ENCODE data around the gene NFS1.

The NFS1 gene

DNA sequence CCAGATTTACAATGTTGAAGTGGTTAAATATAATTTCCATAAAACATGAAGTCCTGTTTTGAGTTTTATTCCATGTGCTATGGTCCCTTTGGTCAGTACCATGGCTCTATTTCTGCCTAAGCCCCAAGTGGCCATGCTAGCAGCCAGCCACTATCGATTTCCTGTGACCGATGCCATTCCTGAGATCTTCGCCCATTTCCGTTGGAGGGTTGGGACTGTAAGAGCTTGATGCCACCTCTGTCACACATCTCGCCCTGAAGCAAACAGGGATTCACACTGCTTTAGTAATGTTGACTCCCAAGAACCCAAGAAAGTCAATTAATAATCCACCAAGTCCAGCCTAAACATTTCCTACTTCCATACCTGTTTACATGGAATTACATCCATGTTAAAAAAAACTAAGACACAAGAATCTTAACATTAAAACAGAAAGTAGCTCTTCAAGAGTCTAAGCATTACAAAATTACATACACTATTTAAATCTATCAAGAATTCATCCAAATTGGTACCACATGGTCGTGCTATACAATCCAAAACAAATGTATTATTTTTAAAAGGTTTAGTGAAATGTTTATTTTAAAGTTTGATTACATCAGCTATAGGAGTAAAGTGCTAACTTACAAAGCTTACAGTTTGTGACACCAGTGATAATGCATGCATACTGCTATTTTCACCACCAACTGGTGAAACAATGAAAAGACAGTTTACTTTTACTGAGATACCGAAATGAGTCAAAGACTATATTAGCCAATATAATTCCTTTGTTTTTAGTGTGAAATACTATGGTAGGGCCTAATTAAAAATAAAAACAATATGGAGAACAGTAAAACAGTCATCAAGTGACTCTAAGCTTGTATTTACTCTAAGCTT is 40.4 kb upstream of the NFS1 start:
- Histone ChIP-seq H3K27me3 (replicated peaks; ENCODE audit: control insufficient read depth, insufficient read depth, low read length) (no peaks in the 10 kb centered on the region), H3K4me3 (replicated peaks; ENCODE audit: low read depth, low read length) (peak overlapping the region; percentile 87), H3K36me3 (ENCODE audit: control insufficient read depth, insufficient read depth, low read length) (peaks cover 14% of the 10 kb centered on the region)
- TF ChIP-seq, protein P1, sequence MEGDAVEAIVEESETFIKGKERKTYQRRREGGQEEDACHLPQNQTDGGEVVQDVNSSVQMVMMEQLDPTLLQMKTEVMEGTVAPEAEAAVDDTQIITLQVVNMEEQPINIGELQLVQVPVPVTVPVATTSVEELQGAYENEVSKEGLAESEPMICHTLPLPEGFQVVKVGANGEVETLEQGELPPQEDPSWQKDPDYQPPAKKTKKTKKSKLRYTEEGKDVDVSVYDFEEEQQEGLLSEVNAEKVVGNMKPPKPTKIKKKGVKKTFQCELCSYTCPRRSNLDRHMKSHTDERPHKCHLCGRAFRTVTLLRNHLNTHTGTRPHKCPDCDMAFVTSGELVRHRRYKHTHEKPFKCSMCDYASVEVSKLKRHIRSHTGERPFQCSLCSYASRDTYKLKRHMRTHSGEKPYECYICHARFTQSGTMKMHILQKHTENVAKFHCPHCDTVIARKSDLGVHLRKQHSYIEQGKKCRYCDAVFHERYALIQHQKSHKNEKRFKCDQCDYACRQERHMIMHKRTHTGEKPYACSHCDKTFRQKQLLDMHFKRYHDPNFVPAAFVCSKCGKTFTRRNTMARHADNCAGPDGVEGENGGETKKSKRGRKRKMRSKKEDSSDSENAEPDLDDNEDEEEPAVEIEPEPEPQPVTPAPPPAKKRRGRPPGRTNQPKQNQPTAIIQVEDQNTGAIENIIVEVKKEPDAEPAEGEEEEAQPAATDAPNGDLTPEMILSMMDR (IDR thresholded peaks at IDR 0.05; ENCODE audit: insufficient read depth, low read length, poor library complexity, severe bottlenecking), result peak; percentile 33
- DNase-seq (ENCODE audit: extremely low read depth, insufficient read length), result no peak

DNA sequence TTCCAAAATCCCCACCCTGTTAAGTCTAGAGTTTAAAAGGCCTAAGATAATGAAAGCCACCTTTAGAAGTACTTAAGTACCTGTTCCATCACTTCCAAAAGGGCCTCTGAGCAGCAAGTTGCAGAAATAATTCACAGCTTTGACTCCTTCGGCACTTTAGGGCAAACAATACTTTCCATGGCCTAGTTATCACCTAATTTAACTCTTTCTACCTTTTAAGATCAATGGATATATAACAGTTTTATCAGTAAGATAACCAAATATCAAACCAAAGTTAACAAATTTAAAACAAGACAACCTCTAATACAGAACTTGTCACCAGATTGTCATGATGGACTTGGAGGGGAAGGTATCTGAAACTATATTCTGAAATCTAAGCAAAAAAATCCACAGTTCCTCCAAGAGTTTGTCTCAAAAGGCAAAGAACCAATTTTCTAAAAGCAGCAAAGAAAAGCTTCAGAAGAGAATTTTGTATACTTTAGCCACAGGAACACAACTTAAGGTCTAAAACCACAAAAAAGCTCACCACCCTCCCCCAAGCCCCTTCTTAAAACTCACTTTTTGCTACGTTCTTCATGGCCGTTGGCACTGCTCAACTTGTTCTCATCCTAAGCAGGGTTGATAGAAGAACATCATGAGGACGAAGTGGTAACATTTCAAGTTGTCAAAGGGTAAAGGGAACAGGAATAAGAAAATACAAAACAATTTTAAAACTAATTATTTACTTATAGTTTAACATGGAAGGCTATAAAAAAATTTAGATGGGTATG is 39.4 kb upstream of the NFS1 start:
- no peak overlapping the region for H3K4me3 ChIP-seq (replicated peaks; ENCODE audit: low read depth, low read length)
- no peak for DNase-seq (ENCODE audit: extremely low read depth, insufficient read length)

DNA sequence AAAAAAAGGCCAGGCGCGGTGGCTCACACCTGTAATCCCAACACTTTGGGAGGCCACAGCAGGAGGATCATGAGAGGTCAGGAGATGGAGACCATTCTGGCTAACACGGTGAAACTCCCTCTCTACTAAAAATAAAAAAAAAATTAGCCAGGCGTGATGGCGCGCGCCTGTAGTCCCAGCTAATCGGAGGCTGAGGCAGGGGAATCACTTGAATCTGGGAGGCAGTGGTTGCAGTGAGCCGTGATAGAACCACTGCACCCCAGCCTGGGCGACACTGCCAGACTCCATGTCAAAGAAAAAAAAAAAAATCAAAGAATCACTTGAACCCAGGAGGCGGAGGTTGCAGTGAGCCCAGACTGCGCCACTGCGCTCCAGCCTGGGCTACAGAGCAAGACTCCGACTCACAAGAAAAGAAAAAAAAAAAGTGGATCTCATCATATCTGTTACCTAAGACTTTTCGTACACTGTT is 38.7 kb upstream of the NFS1 start:
- TF ChIP-seq, protein P1 (IDR thresholded peaks at IDR 0.05; ENCODE audit: insufficient read depth, low read length, poor library complexity, severe bottlenecking), result no peak
- H3K4me3 ChIP-seq (replicated peaks; ENCODE audit: low read depth, low read length), result no peak overlapping the region

More for the DNA sequence above, 39.4 kb upstream of the NFS1 start:
- TF ChIP-seq, protein P1 (IDR thresholded peaks at IDR 0.05; ENCODE audit: insufficient read depth, low read length, poor library complexity, severe bottlenecking), result no peak
- Histone ChIP-seq H3K36me3 (ENCODE audit: control insufficient read depth, insufficient read depth, low read length) (peaks cover 14% of the 10 kb centered on the region), H3K27me3 (replicated peaks; ENCODE audit: control insufficient read depth, insufficient read depth, low read length) (no peaks in the 10 kb centered on the region)

DNA sequence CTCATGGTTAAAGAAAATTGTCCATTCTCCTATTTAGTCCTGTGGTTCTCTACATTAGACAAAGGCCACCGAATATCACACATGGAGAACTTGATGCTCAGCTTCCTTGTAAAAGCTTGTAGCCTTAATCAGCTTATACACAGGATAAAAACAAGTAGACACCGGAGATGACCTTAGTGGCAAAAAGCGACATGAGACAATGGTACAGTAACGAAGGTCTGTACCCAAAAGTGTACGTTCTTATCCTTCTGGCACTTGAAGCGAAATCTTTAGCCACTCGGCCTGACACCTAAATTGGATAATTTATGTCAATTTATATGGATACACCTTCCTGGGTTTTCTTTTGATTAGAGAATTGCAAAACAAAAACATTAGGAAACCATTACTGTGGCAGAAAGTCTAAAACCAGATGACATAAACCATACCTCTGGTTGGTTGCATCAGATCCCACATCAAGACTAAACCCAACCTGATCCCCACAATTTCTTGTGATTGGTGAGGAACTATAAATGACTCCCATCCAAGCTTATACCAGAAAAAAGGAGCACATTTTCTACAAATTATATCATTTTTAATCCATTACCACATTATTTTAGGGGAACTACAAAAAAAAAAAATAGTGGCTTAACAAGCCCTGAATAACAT is 36.8 kb upstream of the NFS1 start:
- Histone ChIP-seq H3K27me3 (replicated peaks; ENCODE audit: control insufficient read depth, insufficient read depth, low read length) (no peaks in the 10 kb centered on the region), H3K4me3 (replicated peaks; ENCODE audit: low read depth, low read length) (no peak overlapping the region), H3K36me3 (ENCODE audit: control insufficient read depth, insufficient read depth, low read length) (peaks cover 21% of the 10 kb centered on the region)
- TF ChIP-seq, protein P1 (IDR thresholded peaks at IDR 0.05; ENCODE audit: insufficient read depth, low read length, poor library complexity, severe bottlenecking), result no peak
- DNase-seq (ENCODE audit: extremely low read depth, insufficient read length), result no peak

More for the DNA sequence above, 38.7 kb upstream of the NFS1 start:
- Histone ChIP-seq H3K36me3 (ENCODE audit: control insufficient read depth, insufficient read depth, low read length) (peaks cover 17% of the 10 kb centered on the region), H3K27me3 (replicated peaks; ENCODE audit: control insufficient read depth, insufficient read depth, low read length) (no peaks in the 10 kb centered on the region)
- DNase-seq (ENCODE audit: extremely low read depth, insufficient read length), result no peak

DNA sequence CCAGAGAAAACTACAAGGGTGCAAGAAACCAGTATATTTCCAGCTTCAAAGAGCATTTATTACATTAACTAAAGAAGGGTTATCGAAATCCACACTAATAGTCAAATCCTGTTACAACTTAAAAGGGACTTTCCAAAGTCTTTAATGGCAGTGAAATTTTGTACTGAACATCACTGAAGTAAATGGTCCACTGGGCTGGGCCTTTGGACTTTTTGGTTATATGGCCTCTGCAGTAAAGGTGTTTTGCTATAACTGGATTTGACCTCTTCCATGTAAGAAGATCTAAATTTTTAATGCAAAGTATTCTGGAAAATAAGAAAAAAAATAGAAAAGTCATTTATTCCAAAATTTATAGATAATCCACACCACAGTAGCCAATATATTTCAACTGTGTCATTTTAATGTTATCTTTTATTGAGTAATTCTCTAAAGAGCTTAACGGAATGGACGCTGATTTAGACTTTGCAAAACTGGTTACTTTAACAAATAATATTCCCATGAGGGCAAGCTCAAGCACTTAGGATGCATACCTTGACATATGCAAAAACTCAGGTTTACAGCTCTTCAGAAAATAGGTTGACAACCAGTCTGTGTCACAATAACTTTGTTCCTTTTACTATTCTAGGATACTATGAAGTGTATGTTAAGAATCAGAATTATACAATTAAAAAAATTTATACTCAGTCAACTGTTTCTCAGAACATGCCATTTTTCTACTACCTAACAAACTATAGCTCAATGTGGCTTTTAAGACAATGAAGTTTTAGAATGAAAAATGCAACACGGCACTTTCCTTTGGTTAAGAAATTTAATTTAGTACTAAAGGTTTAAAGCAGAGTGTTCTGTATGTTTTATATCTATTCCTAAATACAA is 35.9 kb upstream of the NFS1 start:
- no peak for DNase-seq (ENCODE audit: extremely low read depth, insufficient read length)
- no peak overlapping the region for H3K4me3 ChIP-seq (replicated peaks; ENCODE audit: low read depth, low read length)
- no peaks in the 10 kb centered on the region for H3K27me3 ChIP-seq (replicated peaks; ENCODE audit: control insufficient read depth, insufficient read depth, low read length)
- TF ChIP-seq, protein P1 (IDR thresholded peaks at IDR 0.05; ENCODE audit: insufficient read depth, low read length, poor library complexity, severe bottlenecking), result no peak
- peaks cover 19% of the 10 kb centered on the region for H3K36me3 ChIP-seq (ENCODE audit: control insufficient read depth, insufficient read depth, low read length)
